Testis (tissue), 2 donors: ENCODE measurements around the gene CYP27C1.

Experiments used
- POLR2A ChIP-seq: fragments of 450-650 bp; IDR thresholded peaks from one replicate; pipeline ENCODE4 v1.6.1; 2017; ENCODE audit warnings: antibody characterized with exemption, mild to moderate bottlenecking, moderate library complexity
- TF ChIP-seq, protein P1 (sequence below), 3 experiments: fragments of 450-650 bp in 2 of 3; fragments of 200-600 bp in 1 of 3; sonication (generic) in 1 of 3; IDR thresholded peaks; one replicate each; pipeline ENCODE4 v1.5.1; 2016 to 2019; ENCODE audit warnings: antibody characterized with exemption in 3 of 3, mild to moderate bottlenecking in 2 of 3, moderate library complexity in 1 of 3

- TF ChIP-seq, protein P1, sequence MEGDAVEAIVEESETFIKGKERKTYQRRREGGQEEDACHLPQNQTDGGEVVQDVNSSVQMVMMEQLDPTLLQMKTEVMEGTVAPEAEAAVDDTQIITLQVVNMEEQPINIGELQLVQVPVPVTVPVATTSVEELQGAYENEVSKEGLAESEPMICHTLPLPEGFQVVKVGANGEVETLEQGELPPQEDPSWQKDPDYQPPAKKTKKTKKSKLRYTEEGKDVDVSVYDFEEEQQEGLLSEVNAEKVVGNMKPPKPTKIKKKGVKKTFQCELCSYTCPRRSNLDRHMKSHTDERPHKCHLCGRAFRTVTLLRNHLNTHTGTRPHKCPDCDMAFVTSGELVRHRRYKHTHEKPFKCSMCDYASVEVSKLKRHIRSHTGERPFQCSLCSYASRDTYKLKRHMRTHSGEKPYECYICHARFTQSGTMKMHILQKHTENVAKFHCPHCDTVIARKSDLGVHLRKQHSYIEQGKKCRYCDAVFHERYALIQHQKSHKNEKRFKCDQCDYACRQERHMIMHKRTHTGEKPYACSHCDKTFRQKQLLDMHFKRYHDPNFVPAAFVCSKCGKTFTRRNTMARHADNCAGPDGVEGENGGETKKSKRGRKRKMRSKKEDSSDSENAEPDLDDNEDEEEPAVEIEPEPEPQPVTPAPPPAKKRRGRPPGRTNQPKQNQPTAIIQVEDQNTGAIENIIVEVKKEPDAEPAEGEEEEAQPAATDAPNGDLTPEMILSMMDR (IDR thresholded peaks at IDR 0.05) = no peak
- TF ChIP-seq POLR2A = no peak
Measured at GRCh38 chr2:127163921-127164320, 56.2 kb downstream of the CYP27C1 start.
